ENCODE results near the gene PLXNC1. TPM values are rescaled to one million over a fixed set of nuclear protein-coding genes. Genes with fewer than 3 reads are reported as not detected.

Gene PLXNC1
- total and polyA plus RNA-seq, 2 experiments from 2014 or later: 0.78 to 1.9 TPM

DNA sequence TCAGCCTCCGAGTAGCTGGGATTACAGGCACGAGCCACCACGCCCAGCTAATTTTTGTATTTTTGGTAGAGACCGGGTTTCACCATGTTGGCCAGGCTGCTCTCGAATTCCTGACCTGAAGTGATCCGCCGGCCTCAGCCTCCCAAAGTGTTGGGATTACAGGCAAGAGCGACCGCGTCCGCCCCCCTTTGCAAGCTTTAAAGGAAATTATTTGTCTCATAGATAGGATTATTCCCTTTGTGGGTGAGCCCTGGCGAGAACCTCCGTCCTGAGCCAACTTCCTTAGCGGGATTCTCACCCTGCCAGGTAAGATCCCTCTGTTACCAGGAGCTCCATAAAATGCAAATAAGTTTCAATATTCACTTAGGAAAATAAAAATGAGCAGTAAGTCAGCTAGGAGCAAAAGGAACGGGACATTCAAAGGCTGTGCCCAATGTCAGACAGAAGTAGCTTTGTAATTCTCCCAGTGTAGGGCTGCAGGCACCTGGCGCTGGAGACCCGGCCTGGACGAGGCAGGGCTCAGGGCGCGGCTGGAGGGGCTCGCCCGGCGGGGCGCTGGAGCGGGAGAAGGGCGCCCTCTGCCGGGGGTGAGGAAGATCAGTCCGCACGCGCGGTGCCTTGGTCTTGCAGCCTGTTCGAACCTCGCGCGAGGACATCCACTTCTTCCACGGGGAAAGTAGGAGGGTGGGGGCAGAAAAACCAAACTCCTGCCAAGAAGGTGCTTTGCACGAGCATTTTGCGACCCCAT, 47.2 kb upstream of the PLXNC1 start:
- H3F3A ChIP-seq (ENCODE audit: insufficient read depth): peaks cover 17% of the 10 kb centered on the region; the same call in 1 of the 2 replicates
- no peaks in the 10 kb centered on the region for H3K27me3 ChIP-seq (replicated peaks; ENCODE audit: insufficient read depth)
- in situ Hi-C loops (cut with MboI): loop anchor here (5.0 to 25.0 kb wide), 2 partner anchors 529 to 1114 kb away; partner anchors contain the start of gene SOCS2
- H3K9me3 ChIP-seq (ENCODE audit: low read depth): no peaks in the 10 kb centered on the region
- H4K20me1 ChIP-seq (ENCODE audit: insufficient read depth): no peaks in the 10 kb centered on the region
- H3K79me2 ChIP-seq (ENCODE audit: insufficient read depth): 0 out of 2 replicates have a peak, but pooled peaks cover 5% of the 10 kb centered on the region
- DNase-seq: peak; percentile 86
- H3K4me2 ChIP-seq (ENCODE audit: unreplicated experiment): peak overlapping the region; percentile 77
- TF ChIP-seq EZH2 (IDR thresholded peaks at IDR 0.05; ENCODE audit: insufficient read depth, poor library complexity, severe bottlenecking) (no peak), EZH2phosphoT487 (IDR thresholded peaks at IDR 0.05; ENCODE audit: insufficient read depth, low read depth) (no peak)
- H3K36me3 ChIP-seq (ENCODE audit: low read depth): no peaks in the 10 kb centered on the region
- peak overlapping the region; percentile 77 for H3K4me3 ChIP-seq
- H3K4me1 ChIP-seq (ENCODE audit: insufficient read depth): peaks cover 40% of the 10 kb centered on the region
- peak overlapping the region; percentile 87 for H2AFZ ChIP-seq
- H3K27ac ChIP-seq: peak overlapping the region; percentile 19
- H3K9me2 ChIP-seq (ENCODE audit: insufficient read depth): no peaks in the 10 kb centered on the region
- whole genome bisulfite sequencing, 2 experiments (ENCODE audit: low coverage in 1 of 2, low lambda C conversion rate in 2 of 2, missing lambda C conversion rate in 2 of 2): 20 to 23% methylated on average over 37 to 38 of the region's 38 CpGs
- H3K9ac ChIP-seq: peak overlapping the region; percentile 73

DNA sequence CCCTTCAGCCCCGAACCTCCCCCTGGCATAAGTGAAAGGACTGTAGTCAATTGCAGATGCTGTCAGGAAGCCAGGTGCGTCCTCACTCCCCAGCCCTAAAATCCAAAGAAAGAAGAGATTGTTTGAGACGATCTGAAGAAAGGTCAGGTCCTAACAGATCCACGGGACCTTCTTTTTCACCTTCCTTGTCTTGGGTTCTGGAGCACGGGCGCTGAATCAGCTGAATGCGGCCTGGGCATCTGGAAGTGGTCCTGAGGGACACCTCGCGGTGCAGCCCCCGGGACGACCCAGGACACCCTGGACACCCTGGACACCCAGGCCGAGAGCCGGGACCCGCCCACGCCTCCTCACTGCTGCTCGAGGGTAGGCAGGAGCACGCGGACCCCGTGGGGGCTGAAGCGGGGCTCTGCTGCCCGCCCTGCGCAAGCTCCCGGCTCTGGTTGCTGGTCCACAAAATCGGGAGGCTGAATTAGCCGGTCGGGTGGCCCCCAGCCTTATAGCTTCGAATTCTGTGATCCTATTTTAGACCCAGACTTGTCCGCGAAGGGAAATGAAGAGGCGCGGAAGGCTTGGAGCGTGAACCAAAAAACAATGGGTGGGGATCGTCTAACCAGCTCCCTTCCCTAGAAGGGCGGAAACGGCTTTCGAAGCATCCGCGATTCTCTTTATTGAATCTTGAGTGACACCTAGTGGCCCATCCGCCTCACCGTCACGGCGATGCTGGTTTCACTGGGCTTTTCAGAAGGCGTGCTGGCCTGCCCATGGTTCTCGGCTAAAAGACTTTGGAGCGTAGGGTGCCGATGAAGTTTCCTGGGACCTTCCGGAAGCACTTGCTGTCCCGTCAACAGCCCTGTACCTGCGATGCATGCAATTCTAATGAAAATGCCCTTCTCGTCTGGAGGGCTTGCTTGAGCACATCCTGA, 46.4 kb upstream of the PLXNC1 start:
- peak overlapping the region; percentile 77 for H3K4me3 ChIP-seq
- H3F3A ChIP-seq (ENCODE audit: insufficient read depth): peaks cover 17% of the 10 kb centered on the region; the same call in 1 of the 2 replicates
- H3K36me3 ChIP-seq (ENCODE audit: low read depth): no peaks in the 10 kb centered on the region
- 1% methylated on average over 50 of the region's 50 CpGs for WGBS, 2 experiments (ENCODE audit: low coverage in 1 of 2, low lambda C conversion rate in 2 of 2, missing lambda C conversion rate in 2 of 2)
- no peaks in the 10 kb centered on the region for H4K20me1 ChIP-seq (ENCODE audit: insufficient read depth)
- H3K9ac ChIP-seq: peak overlapping the region; percentile 73
- peak overlapping the region; percentile 87 for H2AFZ ChIP-seq
- peak overlapping the region; percentile 19 for H3K27ac ChIP-seq
- in situ Hi-C loops (cut with MboI): loop anchor here (5.0 to 25.0 kb wide), 2 partner anchors 530 to 1115 kb away; partner anchors contain the start of gene SOCS2
- H3K79me2 ChIP-seq (ENCODE audit: insufficient read depth): 0 out of 2 replicates have a peak, but pooled peaks cover 5% of the 10 kb centered on the region
- no peaks in the 10 kb centered on the region for H3K9me2 ChIP-seq (ENCODE audit: insufficient read depth)
- H3K27me3 ChIP-seq (replicated peaks; ENCODE audit: insufficient read depth): no peaks in the 10 kb centered on the region
- DNase-seq: peak; percentile 96
- peak overlapping the region; percentile 77 for H3K4me2 ChIP-seq (ENCODE audit: unreplicated experiment)
- H3K9me3 ChIP-seq (ENCODE audit: low read depth): no peaks in the 10 kb centered on the region
- H3K4me1 ChIP-seq (ENCODE audit: insufficient read depth): peaks cover 37% of the 10 kb centered on the region
- TF ChIP-seq EZH2phosphoT487 (IDR thresholded peaks at IDR 0.05; ENCODE audit: insufficient read depth, low read depth) (no peak), EZH2 (IDR thresholded peaks at IDR 0.05; ENCODE audit: insufficient read depth, poor library complexity, severe bottlenecking) (no peak)

DNA sequence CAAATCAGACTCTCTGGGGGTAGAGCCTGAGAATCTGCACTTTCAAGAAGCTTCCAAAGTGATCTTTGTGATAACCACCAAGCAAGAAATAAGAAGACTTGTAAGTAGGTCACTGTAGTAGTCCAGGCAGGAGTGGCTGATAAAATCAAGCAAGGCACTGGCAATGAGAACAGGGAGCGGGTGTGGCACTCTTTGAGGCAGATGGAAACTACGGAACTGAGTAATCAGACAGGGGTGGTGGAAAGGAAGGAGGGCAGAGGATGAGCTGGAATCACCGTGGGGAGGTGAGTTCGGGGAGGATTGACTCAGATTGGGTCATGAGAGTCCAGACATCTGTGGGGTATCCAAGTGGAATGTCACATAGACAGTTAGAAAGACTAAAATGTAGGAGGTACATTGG, 44.4 kb upstream of the PLXNC1 start:
- Histone ChIP-seq H3K9me2 (ENCODE audit: insufficient read depth) (no peaks in the 10 kb centered on the region), H3K27me3 (replicated peaks; ENCODE audit: insufficient read depth) (no peaks in the 10 kb centered on the region), H3K36me3 (ENCODE audit: low read depth) (no peaks in the 10 kb centered on the region), H3F3A (ENCODE audit: insufficient read depth) (peaks cover 13% of the 10 kb centered on the region; the same call in 1 of the 2 replicates), H3K9ac (no peak overlapping the region), H3K4me1 (ENCODE audit: insufficient read depth) (peaks cover 33% of the 10 kb centered on the region), H4K20me1 (ENCODE audit: insufficient read depth) (no peaks in the 10 kb centered on the region), H3K9me3 (ENCODE audit: low read depth) (no peaks in the 10 kb centered on the region), H3K4me3 (no peak overlapping the region), H3K4me2 (ENCODE audit: unreplicated experiment) (no peak overlapping the region), H2AFZ (no peak overlapping the region), H3K79me2 (ENCODE audit: insufficient read depth) (0 out of 2 replicates have a peak, but pooled peaks cover 5% of the 10 kb centered on the region), H3K27ac (no peak overlapping the region)
- in situ Hi-C loops (cut with MboI): loop anchor here (5.0 to 25.0 kb wide), 2 partner anchors 532 to 1117 kb away; partner anchors contain the start of gene SOCS2
- no peak for TF ChIP-seq EZH2 (IDR thresholded peaks at IDR 0.05; ENCODE audit: insufficient read depth, poor library complexity, severe bottlenecking)
- TF ChIP-seq EZH2phosphoT487 (IDR thresholded peaks at IDR 0.05; ENCODE audit: insufficient read depth, low read depth): no peak
- peak; percentile 75 for DNase-seq
- WGBS, 2 experiments (ENCODE audit: low coverage in 1 of 2, low lambda C conversion rate in 2 of 2, missing lambda C conversion rate in 2 of 2): 45 to 47% methylated on average over 4 of the region's 4 CpGs

DNA sequence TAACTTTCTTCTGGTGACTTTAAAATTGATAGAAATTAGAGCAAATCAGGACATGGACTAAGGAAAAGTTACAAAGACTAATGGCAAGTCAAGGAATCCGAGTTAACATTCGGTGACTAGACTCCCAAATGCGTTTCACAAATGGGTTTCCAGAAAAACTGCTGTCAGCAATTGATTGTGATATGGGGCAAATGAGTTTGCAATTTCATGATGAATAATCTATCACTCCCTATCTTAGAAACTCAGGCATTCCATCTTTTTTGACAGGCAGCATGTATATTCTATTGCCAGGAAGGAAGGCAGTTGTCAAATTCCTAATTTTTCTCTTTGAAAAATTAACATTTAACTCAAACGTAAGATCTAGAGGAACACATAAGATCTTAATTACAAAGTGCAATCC, 40.5 kb upstream of the PLXNC1 start:
- Histone ChIP-seq H3K9ac (no peak overlapping the region), H3K27me3 (replicated peaks; ENCODE audit: insufficient read depth) (no peaks in the 10 kb centered on the region), H3K4me3 (no peak overlapping the region), H3K9me2 (ENCODE audit: insufficient read depth) (no peaks in the 10 kb centered on the region), H2AFZ (no peak overlapping the region), H3K4me2 (ENCODE audit: unreplicated experiment) (no peak overlapping the region), H3K27ac (no peak overlapping the region), H3K36me3 (ENCODE audit: low read depth) (no peaks in the 10 kb centered on the region), H3K9me3 (ENCODE audit: low read depth) (no peaks in the 10 kb centered on the region), H3F3A (ENCODE audit: insufficient read depth) (0 out of 2 replicates have a peak, but pooled peaks cover 4% of the 10 kb centered on the region), H4K20me1 (ENCODE audit: insufficient read depth) (no peaks in the 10 kb centered on the region), H3K79me2 (ENCODE audit: insufficient read depth) (no peaks in the 10 kb centered on the region), H3K4me1 (ENCODE audit: insufficient read depth) (peaks cover 15% of the 10 kb centered on the region)
- in situ Hi-C loops (cut with MboI): loop anchor here (25.0 kb wide), 1 partner anchor 1121 kb away; no protein-coding TSS in a partner anchor
- 88 to 91% methylated on average over 4 of the region's 4 CpGs for WGBS, 2 experiments (ENCODE audit: low coverage in 1 of 2, low lambda C conversion rate in 2 of 2, missing lambda C conversion rate in 2 of 2)
- no peak for TF ChIP-seq EZH2phosphoT487 (IDR thresholded peaks at IDR 0.05; ENCODE audit: insufficient read depth, low read depth)
- no peak for TF ChIP-seq EZH2 (IDR thresholded peaks at IDR 0.05; ENCODE audit: insufficient read depth, poor library complexity, severe bottlenecking)
- no peak for DNase-seq
